Keratinocyte (primary cell): ENCODE results near the gene MRPL33.

Source experiments
- EZH2 ChIP-seq: IDR thresholded peaks from one replicate; pipeline ENCODE4 v1.6.1; 2012; ENCODE audit warnings: inconsistent platforms, mild to moderate bottlenecking, low read length, moderate library complexity
- TF ChIP-seq, protein P1 (sequence below), 3 experiments: IDR thresholded peaks in 1 of 3; conservative IDR thresholded peaks in 1 of 3; optimal IDR thresholded peaks in 1 of 3; 2 replicates in 2 of 3; 3 replicates in 1 of 3; pipeline versions ENCODE3 to v1.5.1; 2011; ENCODE audit warnings: low read length in 3 of 3, mild to moderate bottlenecking in 3 of 3, moderate library complexity in 2 of 3, control low read depth in 1 of 3, inconsistent platforms in 1 of 3; ENCODE audit not compliant: insufficient read depth in 2 of 3; ENCODE audit errors: extremely low read depth in 1 of 3

DNA sequence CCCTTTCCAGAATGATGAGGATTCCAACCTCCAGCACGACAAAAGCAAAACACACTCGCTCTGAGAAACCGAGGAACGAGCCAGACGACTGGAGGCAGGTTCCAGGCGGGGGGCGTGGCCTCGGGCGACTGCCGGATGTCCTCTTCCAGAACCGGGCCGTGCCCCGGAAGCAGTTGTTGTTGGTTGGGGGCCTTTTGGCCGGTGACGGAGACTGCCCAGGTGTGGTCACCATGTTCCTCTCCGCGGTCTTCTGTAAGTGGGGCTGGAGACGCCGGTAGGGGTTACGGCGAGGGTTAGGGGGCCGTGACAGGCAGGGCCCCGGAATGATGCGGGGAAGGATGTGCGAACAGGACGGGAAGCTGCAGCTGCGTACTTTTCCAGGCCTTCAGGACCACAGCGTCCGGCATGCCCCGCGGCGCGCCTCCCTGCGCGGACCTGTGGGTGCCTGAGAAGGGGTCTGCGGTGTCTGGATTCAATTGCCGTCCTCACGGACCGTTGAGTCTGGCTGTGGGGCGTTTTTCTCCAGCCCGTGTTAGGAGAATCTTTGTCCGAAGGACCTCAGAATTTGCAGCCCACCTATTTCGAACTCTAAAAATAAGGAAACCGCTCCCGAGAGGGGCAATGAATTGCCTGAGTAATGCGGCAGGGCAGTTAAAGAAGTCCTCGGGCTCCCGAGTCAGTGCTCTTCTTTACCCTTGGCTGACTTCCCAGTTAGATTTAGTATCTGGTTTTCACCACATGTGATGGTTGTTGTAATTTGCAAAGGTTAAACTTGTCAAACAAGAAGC is at the start of gene MRPL33:
- no peak for TF ChIP-seq EZH2
- TF ChIP-seq, protein P1, sequence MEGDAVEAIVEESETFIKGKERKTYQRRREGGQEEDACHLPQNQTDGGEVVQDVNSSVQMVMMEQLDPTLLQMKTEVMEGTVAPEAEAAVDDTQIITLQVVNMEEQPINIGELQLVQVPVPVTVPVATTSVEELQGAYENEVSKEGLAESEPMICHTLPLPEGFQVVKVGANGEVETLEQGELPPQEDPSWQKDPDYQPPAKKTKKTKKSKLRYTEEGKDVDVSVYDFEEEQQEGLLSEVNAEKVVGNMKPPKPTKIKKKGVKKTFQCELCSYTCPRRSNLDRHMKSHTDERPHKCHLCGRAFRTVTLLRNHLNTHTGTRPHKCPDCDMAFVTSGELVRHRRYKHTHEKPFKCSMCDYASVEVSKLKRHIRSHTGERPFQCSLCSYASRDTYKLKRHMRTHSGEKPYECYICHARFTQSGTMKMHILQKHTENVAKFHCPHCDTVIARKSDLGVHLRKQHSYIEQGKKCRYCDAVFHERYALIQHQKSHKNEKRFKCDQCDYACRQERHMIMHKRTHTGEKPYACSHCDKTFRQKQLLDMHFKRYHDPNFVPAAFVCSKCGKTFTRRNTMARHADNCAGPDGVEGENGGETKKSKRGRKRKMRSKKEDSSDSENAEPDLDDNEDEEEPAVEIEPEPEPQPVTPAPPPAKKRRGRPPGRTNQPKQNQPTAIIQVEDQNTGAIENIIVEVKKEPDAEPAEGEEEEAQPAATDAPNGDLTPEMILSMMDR (optimal IDR thresholded peaks at IDR 0.05 in 1 of 3, IDR thresholded peaks at IDR 0.05 in 1 of 3, conservative IDR thresholded peaks at IDR 0.05 in 1 of 3; ENCODE audit: extremely low read depth in 1 of 3, insufficient read depth in 2 of 3, low read length in 3 of 3), result no peak
